Bladder microvascular endothelial cell (primary cell): ENCODE results near the gene ACTL9. TPM values are rescaled to one million over a fixed set of nuclear protein-coding genes. Genes with fewer than 3 reads are reported as not detected.

Experiments used
- total RNA-seq: library from RNA; depleted of rRNA; stranded (reverse); fragments of >200 nt; gene quantifications from 2 replicates; pipeline ENCODE4 v1.2.3, GENCODE V29; 2014

Gene ACTL9
- not detected in 2 replicates for total RNA-seq

DNA sequence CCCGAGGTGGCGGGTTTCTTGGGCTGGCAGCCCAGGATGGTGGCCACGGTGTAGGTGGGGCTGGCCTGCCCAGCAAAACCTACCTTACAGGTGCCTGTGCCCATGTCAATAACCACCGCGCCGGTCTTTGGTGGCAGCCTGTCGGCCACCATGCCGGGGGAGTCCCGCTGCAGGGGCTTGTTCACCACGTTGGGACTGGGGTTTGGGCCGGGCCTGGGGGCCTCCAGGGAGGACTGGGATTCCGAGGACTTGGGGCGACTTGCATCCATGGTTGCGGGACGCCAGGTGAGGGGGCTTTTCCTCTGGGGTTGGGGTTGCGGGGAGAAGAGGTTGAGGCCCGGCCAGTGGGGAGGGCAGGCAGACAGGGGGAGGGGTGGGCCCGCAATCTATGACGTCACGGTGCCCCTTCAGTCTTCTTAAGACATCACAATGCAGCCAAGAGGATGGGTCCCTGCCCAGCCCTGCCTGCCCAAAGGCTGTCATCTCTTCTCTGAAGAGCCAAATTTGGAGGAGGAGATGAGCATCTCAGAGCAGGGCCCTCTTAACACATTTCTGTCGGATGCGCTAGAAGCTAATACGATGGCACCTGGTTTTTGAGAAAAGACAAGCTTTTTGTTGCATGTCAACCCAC lies at the start of gene ACTL9:
TSS of gene ACTL9 (minus strand) at position 363 of the 631 bp plus-strand sequence. CDS start at position 269, 94 bp downstream.

GRCh38 chr19:8721334-8721733 lies 22.7 kb upstream of the ACTL9 start, which contains the start of gene OR2Z1:
Gene OR2Z1 (plus strand): TSS chr19:8721634. CDS start chr19:8731029, 9,395 bp downstream.

Other genes with a start within 250 kb of the ACTL9 start
- gene PRAM1, start 196.2 kb downstream of the ACTL9 start, total RNA-seq: not detected in 2 replicates
- gene ZNF414, start 184.6 kb downstream of the ACTL9 start, total RNA-seq: 3.6 and 6.1 TPM in 2 replicates
- 0.13 and 0.16 TPM in 2 replicates for gene MYO1F, start 121.4 kb downstream of the ACTL9 start, total RNA-seq
- gene ADAMTS10, start 88.1 kb downstream of the ACTL9 start, total RNA-seq: 1.1 and 14.2 TPM in 2 replicates
- not detected in 2 replicates for gene NFILZ, start 68.2 kb downstream of the ACTL9 start, total RNA-seq
- gene OR2Z1, start 22.8 kb upstream of the ACTL9 start, total RNA-seq: not detected in 2 replicates
- 2.3 and 3.2 TPM in 2 replicates for gene ZNF558, start 133.5 kb upstream of the ACTL9 start, total RNA-seq
- not detected in 2 replicates for gene MBD3L1, start 133.6 kb upstream of the ACTL9 start, total RNA-seq